Measurements from ENCODE around the gene MOV10. TPM values are rescaled to one million over a fixed set of nuclear protein-coding genes. Genes with fewer than 3 reads are reported as not detected.

Gene MOV10
- total RNA-seq, 1 donor from 2014 or later = 53.0 TPM

DNA sequence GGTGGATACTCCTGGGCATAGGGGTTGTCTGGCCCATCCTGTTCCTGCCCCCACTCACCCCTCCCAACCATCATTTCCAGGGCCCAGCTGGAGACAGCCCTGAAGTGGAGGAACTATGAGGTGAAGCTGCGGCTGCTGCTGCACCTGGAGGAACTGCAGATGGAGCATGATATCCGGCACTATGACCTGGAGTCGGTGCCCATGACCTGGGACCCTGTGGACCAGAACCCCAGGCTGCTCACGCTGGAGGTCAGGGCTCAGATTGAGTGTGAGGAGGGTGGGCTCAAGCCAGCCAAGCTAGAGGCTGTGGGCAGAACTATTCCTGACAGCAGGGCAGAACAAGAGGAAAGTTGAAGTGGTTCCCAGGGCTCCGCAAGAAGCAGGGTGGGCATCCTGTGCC lies 18.2 kb downstream of the MOV10 start:
- DNase-seq (ENCODE audit: extremely low spot score in 2 of 2) = no peak
- peaks cover 0 to 67% of the 10 kb centered on the region in 2 donors for H3K36me3 ChIP-seq

DNA sequence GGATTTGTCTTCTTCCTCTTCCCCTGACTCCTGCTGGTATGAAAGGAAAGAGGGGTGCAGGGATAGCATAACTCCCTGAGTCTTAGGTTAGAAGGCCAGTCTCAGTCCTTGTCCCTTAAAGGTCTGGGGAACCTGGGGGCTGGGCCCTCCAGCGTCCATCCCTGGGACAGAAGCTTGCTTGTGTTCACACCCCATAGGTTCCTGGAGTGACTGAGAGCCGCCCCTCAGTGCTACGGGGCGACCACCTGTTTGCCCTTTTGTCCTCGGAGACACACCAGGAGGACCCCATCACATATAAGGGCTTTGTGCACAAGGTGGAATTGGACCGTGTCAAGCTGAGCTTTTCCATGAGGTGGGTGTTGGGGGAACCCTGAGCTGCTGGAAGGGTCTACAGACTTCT lies 19.4 kb downstream of the MOV10 start:
- intact Hi-C loops (cut with DNase I) = no loop called here
- no peak for DNase-seq (ENCODE audit: extremely low spot score in 2 of 2)
- H3K36me3 ChIP-seq = peaks cover 0 to 65% of the 10 kb centered on the region in 2 donors

More for the DNA sequence above, 18.2 kb downstream of the MOV10 start:
- H3K9me3 ChIP-seq = no peaks in the 10 kb centered on the region
- intact Hi-C loops (cut with DNase I) = no loop called here
- H3K27ac ChIP-seq = no peak overlapping the region
- no peaks in the 10 kb centered on the region for H3K27me3 ChIP-seq
- TF ChIP-seq, protein P1, sequence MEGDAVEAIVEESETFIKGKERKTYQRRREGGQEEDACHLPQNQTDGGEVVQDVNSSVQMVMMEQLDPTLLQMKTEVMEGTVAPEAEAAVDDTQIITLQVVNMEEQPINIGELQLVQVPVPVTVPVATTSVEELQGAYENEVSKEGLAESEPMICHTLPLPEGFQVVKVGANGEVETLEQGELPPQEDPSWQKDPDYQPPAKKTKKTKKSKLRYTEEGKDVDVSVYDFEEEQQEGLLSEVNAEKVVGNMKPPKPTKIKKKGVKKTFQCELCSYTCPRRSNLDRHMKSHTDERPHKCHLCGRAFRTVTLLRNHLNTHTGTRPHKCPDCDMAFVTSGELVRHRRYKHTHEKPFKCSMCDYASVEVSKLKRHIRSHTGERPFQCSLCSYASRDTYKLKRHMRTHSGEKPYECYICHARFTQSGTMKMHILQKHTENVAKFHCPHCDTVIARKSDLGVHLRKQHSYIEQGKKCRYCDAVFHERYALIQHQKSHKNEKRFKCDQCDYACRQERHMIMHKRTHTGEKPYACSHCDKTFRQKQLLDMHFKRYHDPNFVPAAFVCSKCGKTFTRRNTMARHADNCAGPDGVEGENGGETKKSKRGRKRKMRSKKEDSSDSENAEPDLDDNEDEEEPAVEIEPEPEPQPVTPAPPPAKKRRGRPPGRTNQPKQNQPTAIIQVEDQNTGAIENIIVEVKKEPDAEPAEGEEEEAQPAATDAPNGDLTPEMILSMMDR (IDR thresholded peaks at IDR 0.05) = no peak
- TF ChIP-seq POLR2AphosphoS5 (IDR thresholded peaks at IDR 0.05; ENCODE audit: insufficient read depth in 1 of 2, low read depth in 1 of 2) (no peak), POLR2A (IDR thresholded peaks at IDR 0.05) (no peak)
- peaks cover 10% of the 10 kb centered on the region for H3K4me1 ChIP-seq
- no peak overlapping the region for H3K4me3 ChIP-seq

DNA sequence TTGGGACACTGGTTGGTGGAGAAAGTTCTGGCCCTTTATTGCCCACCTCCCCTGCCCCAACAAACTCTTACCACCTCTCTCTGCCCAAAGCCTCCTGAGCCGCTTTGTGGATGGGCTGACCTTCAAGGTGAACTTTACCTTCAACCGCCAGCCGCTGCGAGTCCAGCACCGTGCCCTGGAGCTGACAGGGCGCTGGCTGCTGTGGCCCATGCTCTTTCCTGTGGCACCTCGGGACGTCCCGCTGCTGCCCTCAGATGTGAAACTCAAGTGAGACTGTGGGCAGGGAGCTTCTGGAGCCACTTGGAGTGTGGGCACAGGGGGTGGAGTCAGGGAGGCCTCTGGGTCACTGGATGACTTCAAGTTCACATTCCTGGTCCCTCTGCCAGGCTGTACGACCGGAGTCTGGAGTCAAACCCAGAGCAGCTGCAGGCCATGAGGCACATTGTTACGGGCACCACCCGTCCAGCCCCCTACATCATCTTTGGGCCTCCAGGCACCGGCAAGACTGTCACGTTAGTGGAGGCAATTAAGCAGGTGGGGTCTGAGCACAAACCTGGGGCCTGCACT lies 20.0 kb downstream of the MOV10 start:
- Histone ChIP-seq H3K9me3 (no peaks in the 10 kb centered on the region), H3K4me1 (peaks cover 16% of the 10 kb centered on the region), H3K27me3 (no peaks in the 10 kb centered on the region), H3K27ac (no peak overlapping the region), H3K36me3 (peaks cover 0 to 65% of the 10 kb centered on the region in 2 donors), H3K4me3 (no peak overlapping the region)
- intact Hi-C loops (cut with DNase I) = no loop called here
- no peak for TF ChIP-seq POLR2AphosphoS5 (IDR thresholded peaks at IDR 0.05; ENCODE audit: insufficient read depth in 1 of 2, low read depth in 1 of 2)
- TF ChIP-seq, protein P1 (IDR thresholded peaks at IDR 0.05) = no peak
- TF ChIP-seq POLR2A (IDR thresholded peaks at IDR 0.05) = no peak
- peak in 1 of 2 donors; percentile 84 for DNase-seq (ENCODE audit: extremely low spot score in 2 of 2)

More for the DNA sequence above, 19.4 kb downstream of the MOV10 start:
- Histone ChIP-seq H3K4me1 (peaks cover 10% of the 10 kb centered on the region), H3K27me3 (no peaks in the 10 kb centered on the region), H3K9me3 (no peaks in the 10 kb centered on the region), H3K4me3 (no peak overlapping the region), H3K27ac (no peak overlapping the region)
- TF ChIP-seq, protein P1 (IDR thresholded peaks at IDR 0.05) = no peak
- no peak for TF ChIP-seq POLR2A (IDR thresholded peaks at IDR 0.05)
- TF ChIP-seq POLR2AphosphoS5 (IDR thresholded peaks at IDR 0.05; ENCODE audit: insufficient read depth in 1 of 2, low read depth in 1 of 2) = no peak

DNA sequence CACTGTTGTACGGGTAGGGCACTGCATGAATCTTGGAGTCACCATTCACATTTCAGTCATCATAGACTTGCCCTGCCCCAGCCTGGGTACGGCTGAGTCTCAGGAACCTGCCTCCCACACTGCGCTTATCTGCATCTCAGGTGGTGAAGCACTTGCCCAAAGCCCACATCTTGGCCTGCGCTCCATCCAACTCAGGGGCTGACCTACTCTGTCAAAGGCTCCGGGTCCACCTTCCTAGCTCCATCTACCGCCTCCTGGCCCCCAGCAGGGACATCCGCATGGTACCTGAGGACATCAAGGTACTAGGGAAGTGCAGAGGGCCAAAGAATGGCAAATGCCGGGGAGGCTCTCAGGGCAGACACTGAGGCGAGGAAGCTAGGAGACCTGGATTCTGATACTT lies 20.8 kb downstream of the MOV10 start:
- Histone ChIP-seq H3K9me3 (no peaks in the 10 kb centered on the region), H3K27ac (no peak overlapping the region), H3K27me3 (no peaks in the 10 kb centered on the region), H3K4me1 (peaks cover 24% of the 10 kb centered on the region), H3K4me3 (no peak overlapping the region), H3K36me3 (peaks cover 0 to 59% of the 10 kb centered on the region in 2 donors)
- peak in 1 of 2 donors; percentile 77 for DNase-seq (ENCODE audit: extremely low spot score in 2 of 2)
- TF ChIP-seq, protein P1 (IDR thresholded peaks at IDR 0.05) = no peak
- TF ChIP-seq POLR2A (IDR thresholded peaks at IDR 0.05) = no peak
- no peak for TF ChIP-seq POLR2AphosphoS5 (IDR thresholded peaks at IDR 0.05; ENCODE audit: insufficient read depth in 1 of 2, low read depth in 1 of 2)
- intact Hi-C loops (cut with DNase I) = no loop called here

DNA sequence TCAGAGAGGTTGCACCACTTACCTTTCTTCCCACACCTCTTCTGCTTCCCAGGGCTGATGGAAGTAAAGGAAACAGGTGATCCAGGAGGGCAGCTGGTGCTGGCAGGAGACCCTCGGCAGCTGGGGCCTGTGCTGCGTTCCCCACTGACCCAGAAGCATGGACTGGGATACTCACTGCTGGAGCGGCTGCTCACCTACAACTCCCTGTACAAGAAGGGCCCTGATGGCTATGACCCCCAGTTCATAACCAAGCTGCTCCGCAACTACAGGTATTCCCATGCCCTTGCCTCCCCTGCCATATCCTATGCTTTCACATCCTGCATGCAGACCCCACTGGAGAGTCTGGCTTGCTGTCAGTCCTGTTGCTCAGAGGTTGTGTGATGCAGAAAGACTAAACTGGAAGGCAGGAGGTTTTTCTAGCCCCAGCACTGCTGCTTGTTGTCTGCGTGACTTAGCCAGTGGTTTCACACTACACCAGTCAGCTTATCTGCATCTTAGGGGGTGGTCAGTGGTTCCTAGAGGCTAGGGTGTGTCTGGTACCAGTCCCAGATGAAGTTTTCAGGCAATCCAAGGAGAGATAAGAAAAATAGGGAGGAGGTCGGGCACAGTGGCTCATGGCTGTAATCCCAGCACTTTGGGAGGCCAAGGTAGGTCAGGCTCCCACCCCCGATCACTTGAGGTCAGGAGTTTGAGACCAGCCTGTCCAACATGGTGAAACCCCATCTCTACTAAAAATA lies 22.3 kb downstream of the MOV10 start:
- DNase-seq (ENCODE audit: extremely low spot score in 2 of 2) = peak in 1 of 2 donors; percentile 83

More for the DNA sequence above, 22.3 kb downstream of the MOV10 start:
- H3K36me3 ChIP-seq = peaks cover 0 to 53% of the 10 kb centered on the region in 2 donors
- H3K27me3 ChIP-seq = no peaks in the 10 kb centered on the region
- no peak overlapping the region for H3K27ac ChIP-seq
- TF ChIP-seq, protein P1 (IDR thresholded peaks at IDR 0.05) = no peak
- no peak for TF ChIP-seq POLR2A (IDR thresholded peaks at IDR 0.05)
- no peak for TF ChIP-seq POLR2AphosphoS5 (IDR thresholded peaks at IDR 0.05; ENCODE audit: insufficient read depth in 1 of 2, low read depth in 1 of 2)
- intact Hi-C loops (cut with DNase I) = no loop called here
- no peaks in the 10 kb centered on the region for H3K9me3 ChIP-seq
- no peak overlapping the region for H3K4me3 ChIP-seq
- H3K4me1 ChIP-seq = peaks cover 39% of the 10 kb centered on the region
